GM19467 (cell line): ENCODE results near the gene BGLAP.
"Not testable (repeated sequence)": the region's sequence is repeated elsewhere in the genome, so short reads cannot be mapped to it uniquely, and the experiment has no call there.

Source experiments
- ATAC-seq: cut with Tn5 transposase; IDR thresholded peaks from one replicate; pipeline ENCODE4 v1.9.1; 2021; ENCODE audit warnings: mild to moderate bottlenecking, moderate library complexity; ENCODE audit not compliant: unreplicated experiment

Gene BGLAP

GRCh38 chr1:156241926-156242325 is at the start of gene BGLAP:
Gene BGLAP (plus strand): TSS chr1:156242184. CDS start chr1:156242232, 48 bp downstream.
- no peak for ATAC-seq

GRCh38 chr1:156193208-156193487 is 48.8 kb upstream of the BGLAP start:
- no peak for ATAC-seq

DNA sequence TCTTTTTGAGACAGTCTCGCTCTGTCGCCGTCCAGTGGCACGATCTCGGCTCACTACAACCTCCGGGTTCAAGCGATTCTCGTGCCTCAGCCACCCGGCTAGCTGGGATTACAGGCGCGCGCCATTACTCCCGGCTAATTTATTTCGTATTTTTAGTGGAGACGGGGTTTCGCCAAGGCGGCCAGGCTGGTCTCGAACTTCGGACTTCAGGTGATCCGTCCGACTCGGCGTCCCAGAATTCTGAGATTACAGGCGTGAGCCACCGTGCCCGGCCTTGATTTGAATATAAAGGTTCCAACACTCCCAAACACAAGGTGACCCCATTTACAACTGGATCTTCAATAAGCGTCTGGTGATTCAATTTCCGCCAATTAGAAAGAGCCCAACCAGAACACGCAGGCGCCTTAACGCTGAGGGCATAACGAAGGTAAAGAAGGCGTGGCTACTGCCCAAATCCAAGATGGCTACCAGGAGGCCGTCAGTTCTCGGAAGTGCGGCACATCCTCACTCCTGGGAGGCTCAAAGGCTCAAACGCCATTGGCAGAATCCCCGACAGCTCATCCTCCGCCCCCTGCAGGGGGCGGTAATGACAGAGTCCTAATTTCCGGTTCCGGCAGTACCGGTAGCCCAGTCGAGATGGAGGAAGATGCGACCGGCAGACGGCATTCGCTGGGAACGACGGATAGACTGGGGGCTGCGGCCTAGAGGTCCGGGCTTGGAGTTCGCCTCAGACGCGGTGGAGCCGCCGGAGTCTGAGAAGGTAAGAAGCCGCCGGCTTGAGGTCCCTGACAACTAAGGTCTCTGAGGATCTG is 48.3 kb upstream of the BGLAP start, which contains the start of gene SLC25A44:
Gene SLC25A44 (plus strand): TSS at position 617 of the 812 bp plus-strand sequence. CDS start 5,744 bp downstream, outside the sequence.
- ATAC-seq = peak; percentile 91

- no peak for ATAC-seq
Measured at GRCh38 chr1:156194300-156194652, 47.7 kb upstream of the BGLAP start.

DNA sequence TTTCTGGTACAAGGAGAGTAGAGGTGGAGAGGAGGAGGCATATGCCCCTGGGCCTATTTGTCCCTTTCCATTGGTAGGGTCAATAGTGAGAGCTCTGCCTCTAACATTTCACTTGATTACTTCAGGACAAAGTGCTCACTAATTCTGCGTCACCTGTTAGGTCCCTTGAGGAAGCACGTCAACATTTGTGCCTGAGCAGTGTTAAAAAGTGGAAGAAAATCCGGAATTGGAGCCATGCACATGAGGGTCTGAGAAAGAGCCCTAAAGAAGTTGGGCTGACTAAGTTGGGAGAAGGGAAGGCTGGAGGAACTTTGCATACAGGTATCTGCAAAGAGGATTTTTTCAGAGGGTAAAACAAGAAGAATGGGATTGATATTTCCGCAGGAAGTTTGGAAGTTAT is 46.1 kb upstream of the BGLAP start:
- ATAC-seq = no peak

DNA sequence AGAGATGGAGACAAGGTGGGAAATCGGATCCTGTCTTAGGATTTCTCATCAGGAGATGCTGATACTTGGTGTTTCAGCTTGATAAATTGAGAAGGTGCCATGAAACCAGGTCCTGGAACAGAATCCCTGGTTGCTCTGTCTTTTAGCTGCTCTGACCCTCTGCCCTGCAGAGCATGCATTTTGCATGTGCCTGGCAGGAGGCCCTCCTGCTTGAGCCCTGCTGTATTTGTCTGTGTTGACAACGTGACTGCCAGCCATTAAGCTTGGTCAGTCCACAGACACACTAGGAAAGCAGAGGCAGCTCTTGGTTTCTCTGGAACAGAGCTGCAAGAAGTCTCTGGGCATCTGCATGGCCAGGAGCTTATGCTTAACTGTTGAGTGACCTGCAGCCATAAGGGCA is 45.5 kb upstream of the BGLAP start:
- ATAC-seq = no peak

GRCh38 chr1:156198831-156199349 is 43.1 kb upstream of the BGLAP start:
- no peak for ATAC-seq

DNA sequence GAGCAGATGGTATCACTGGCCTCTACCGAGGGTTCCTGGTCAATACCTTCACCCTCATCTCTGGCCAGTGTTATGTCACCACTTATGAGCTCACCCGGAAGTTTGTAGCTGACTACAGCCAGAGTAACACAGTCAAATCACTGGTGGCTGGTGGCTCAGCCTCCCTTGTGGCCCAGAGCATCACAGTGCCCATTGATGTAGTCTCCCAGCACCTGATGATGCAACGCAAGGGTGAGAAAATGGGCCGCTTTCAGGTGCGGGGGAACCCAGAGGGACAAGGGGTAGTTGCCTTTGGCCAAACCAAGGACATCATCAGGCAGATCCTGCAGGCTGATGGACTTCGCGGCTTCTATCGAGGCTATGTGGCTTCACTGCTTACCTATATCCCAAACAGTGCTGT is 41.9 kb upstream of the BGLAP start:
- ATAC-seq = no peak

DNA sequence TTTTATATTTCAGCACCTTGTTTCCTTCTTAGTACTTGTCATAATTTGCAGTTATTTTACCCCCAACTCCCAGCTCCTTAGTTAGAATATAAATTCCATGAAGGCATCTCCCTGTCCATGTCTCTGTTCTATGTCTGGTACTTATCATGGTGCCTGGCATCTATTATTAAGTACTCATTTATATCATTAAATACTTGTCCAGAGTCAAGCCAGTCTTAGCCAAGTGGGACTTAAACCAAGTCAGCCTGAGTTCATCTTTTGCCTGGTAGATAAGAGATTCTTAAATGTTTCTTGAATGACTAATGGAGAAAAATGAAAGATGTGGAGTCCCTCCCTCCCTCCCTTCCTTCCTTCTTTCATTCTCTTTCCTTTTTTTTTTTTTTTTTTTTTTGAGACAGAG is 38.7 kb upstream of the BGLAP start:
- ATAC-seq = no peak

GRCh38 chr1:156204686-156205085 is 37.3 kb upstream of the BGLAP start:
- ATAC-seq = no peak

- no peak for ATAC-seq
Measured at GRCh38 chr1:156211243-156211642, 30.7 kb upstream of the BGLAP start.

DNA sequence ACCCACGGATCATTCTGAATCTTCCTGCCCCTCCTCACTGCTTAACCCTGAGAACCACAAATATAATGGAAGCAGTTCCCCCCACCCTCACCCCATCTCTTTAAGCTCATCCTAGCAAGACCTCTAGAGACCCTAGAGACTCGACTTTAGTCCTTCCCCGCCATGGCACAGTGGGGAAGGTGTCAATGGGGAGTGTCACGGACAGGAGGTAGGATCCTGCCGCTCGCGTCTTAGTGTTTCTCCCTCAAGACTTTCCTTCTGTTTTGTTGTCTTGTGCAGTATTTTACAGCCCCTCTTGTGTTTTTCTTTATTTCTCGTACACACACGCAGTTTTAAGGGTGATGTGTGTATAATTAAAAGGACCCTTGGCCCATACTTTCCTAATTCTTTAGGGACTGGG is 29.9 kb upstream of the BGLAP start:
- ATAC-seq = no peak

- ATAC-seq = peak; percentile 87
Measured at GRCh38 chr1:156212833-156213643, 28.9 kb upstream of the BGLAP start, which contains the start of gene PMF1. Gene PMF1 (plus strand): TSS chr1:156213007. CDS start chr1:156213016, 9 bp downstream.

DNA sequence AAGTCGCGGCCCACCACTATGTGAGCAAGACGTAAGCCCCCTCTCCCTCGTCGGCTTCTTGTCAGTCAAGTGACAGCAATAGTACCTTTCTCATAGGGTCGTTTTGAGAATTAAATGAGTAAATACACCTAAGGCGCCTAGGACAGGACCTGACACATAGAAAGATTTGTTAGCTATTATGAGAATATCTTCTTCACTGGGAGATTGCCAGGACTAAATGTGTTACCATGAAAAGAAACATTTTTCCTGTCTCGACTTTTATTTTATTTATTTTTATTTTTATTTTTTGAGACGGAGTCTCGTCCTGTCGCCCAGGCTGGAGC is 28.4 kb upstream of the BGLAP start:
- no peak for ATAC-seq

DNA sequence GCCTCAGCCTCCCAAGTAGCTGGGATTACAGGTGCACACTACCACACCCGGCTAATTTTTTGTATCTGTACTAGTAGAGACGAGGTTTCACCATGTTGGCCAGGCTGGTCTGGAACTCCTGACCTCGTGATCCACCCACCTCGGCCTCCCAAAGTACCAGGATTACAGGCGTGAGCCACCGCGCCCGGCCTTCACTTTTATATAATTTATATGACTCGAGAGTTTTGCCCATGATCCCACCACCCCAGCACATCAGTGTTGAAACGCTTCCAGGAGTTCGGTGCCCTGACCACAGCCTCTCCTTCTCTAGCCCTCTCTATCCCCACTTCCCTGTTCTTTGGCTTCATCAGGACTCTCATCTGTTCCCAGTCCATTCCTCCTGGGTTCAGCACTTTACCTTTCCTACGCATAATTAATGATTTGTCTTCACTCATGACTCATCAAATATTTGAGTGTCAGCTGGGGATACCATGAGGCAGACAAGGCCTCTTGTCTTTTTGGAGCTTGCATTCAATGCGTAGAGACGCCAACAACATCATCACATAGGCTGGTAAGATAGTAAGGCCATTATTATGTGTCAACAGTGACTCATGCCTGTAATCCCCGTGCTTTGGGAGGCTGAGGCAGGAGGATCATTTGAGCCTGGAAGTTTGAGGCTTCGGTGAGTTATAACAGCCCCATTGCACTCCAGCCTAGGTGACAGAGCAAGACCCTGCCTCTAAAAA is 27.8 kb upstream of the BGLAP start:
- ATAC-seq = no peak

DNA sequence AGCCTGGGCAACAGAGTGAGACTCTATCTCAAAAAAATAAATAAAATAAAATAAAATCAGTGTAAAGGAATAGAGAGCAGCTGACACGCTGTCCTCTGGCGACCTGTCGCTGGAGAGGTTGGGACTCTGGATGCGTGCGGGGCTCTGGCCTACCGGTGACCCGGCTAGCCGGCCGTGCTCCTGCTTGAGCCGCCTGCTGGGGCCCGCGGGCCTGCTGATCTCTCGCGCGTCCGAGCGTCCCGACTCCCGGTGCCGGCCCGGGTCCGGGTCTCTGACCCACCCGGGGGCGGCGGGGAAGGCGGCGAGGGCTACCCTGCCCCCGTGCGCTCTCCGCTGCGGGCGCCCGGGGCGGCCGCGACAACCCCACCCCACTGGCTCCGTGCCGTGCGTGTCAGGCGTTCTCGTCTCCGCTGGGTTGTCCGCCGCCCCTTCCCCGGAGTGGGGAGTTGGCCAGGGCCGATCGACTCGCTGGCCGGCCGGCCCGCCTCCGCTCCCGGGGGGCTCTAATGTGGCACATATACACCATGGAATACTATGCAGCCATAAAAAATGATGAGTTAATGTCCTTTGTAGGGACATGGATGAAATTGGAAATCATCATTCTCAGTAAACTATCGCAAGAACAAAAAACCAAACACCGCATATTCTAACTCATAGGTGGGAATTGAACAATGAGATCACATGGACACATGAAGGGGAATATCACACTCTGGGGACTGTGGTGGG is 25.5 kb upstream of the BGLAP start:
- ATAC-seq = not testable (repeated sequence)

DNA sequence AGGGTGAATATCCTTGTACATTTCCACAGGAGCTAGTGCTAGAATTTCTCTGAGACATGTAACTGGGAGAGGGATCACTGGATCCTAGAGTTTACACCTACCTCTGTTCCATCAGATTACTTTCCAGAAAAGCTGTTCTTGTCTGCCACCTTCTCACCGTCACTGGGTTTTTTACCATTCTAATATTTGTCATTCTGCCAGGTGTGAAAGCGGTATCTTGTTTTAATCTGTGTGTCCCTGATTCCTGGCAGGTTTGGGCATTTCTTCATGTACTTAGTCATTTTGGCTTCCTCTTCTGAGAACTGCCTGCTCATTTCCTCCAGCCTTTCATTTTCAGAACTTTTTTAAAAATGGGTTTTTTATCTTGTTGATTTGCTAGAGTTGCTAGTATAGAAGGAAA is 24.1 kb upstream of the BGLAP start:
- no peak for ATAC-seq

- no peak for ATAC-seq
Measured at GRCh38 chr1:156220226-156220625, 21.8 kb upstream of the BGLAP start.

- no peak for ATAC-seq
Measured at GRCh38 chr1:156221986-156222692, 19.8 kb upstream of the BGLAP start.

- no peak for ATAC-seq
Measured at GRCh38 chr1:156225677-156226014, 16.3 kb upstream of the BGLAP start.
